NCI-H524 (cell line): Measurements from ENCODE around the gene PCDH10.
"Not testable (repeated sequence)": the region's sequence is repeated elsewhere in the genome, so short reads cannot be mapped to it uniquely, and the experiment has no call there.

ENCODE experiments used
- DNase-seq, 2 experiments: peaks; one replicate each; lab custom pipeline; 2025; lab: John Stamatoyannopoulos, UW

Gene PCDH10

DNA sequence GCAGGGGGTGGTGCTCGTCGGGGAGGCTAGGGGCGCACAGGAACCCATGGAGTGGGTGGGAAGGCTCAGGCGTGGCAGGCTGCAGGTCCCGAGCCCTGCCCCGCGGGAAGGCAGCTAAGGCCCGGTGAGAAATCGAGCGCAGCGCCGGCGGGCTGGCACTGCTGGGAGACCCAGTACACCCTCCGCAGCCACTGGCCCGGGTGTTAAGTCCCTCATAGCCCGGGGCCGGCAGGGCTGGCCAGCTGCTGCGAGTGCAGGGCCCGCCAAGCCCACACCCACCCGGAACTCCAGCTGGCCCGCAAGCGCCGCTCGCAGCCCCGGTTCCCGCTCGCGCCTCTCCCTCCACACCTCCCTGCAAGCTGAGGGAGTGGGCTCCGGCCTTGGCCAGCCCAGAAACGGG is 91.4 kb downstream of the PCDH10 start:
- DNase-seq = not testable (repeated sequence)
